Measurements from ENCODE around the gene TULP1.
"Not testable (repeated sequence)": the region's sequence is repeated elsewhere in the genome, so short reads cannot be mapped to it uniquely, and the experiment has no call there.

TULP1 gene

DNA sequence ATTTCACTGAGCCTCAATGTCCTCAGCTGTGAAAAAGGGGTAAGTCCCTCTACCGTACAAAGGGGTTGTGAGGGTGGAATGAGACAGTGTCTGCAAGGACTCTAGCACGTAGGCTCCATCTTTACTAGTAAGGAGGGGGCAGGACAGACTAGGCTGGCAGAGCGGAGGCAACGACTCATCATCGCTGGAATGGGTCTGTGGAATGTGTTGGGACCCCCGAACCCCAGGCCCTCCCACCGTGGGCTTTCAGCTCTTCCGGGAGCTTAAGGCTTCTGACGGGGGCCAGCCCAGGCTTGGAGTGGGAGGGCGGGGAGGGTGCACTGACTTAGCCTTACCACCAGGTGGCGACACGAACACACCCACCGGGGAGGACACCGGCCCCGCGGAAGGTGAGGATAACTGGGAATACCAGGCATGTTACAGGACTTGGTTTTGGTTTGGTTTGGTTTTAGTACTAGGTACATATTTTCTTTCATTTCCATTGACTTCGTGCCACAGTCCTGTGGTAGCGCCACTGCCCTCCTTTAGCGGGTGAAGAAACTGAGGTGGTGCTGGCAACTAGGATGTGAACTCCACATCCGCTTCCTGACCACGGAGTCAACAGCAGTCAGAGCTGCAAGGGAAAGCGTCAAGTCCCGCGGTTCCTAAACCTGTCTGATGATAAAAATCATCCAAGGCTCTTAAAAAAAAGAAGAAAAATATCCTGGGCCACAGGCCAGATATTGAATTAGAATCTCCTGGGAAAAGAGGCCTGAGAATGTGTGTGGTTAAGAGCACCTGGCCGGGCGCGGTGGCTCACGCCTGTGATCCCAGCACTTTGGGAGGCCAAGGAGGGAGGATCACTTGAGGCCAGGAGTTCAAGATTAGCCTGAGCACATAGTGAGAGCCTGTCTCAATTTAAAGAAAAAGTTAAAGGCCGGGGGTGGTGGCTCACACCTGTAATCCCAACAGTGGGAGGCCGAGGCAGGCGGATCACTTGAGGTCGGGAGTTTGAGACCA, 10.3 kb upstream of the TULP1 start:
- H3K4me3 ChIP-seq (ENCODE audit: low read depth in 1 of 5, low read length in 5 of 5), result peak overlapping the region; percentile 43 to 63 (median 47)
- no peak overlapping the region for H3K27ac ChIP-seq (ENCODE audit: low read depth, low read length)
- peaks cover 0 to 13% (median 8%) of the 10 kb centered on the region in 5 donors for H3K4me1 ChIP-seq (ENCODE audit: control insufficient read depth in 5 of 5, insufficient read depth in 5 of 5, low read length in 5 of 5)
- H3K9ac ChIP-seq (ENCODE audit: low read length in 5 of 5), result no peak overlapping the region
- peaks cover 0 to 8% (median 5%) of the 10 kb centered on the region in 5 donors for H3K27me3 ChIP-seq (ENCODE audit: control insufficient read depth in 5 of 5, insufficient read depth in 4 of 5, low read length in 5 of 5)
- H3K9me3 ChIP-seq (ENCODE audit: control insufficient read depth in 5 of 5, low read length in 5 of 5), result no peaks in the 10 kb centered on the region
- no peaks in the 10 kb centered on the region for H3K36me3 ChIP-seq (ENCODE audit: control insufficient read depth in 5 of 5, insufficient read depth in 5 of 5, low read length in 5 of 5)

DNA sequence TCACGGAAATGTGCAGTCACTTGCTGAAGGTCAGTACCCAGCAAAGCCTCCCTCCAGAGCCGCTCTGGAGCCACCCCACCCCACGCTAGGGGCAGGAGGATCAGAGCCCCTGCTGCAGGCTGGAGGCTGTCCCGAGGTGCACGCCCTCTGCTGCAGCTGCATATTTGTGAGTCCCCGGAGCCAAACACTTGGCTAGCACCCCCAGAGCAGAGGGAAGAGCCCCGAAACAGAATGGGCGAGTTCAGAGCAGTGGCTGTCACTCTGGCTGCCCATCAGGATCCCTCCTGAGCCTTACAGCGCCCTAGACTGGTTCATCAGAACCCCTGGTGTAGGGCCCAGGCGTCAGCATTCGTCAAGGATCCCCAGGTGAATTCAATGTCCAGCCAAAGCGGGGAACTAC, 9.5 kb upstream of the TULP1 start:
- Histone ChIP-seq H3K4me3 (ENCODE audit: low read depth in 1 of 5, low read length in 5 of 5) (no peak overlapping the region), H3K27me3 (ENCODE audit: control insufficient read depth in 5 of 5, insufficient read depth in 4 of 5, low read length in 5 of 5) (peaks cover 0 to 8% (median 5%) of the 10 kb centered on the region in 5 donors), H3K9me3 (ENCODE audit: control insufficient read depth in 5 of 5, low read length in 5 of 5) (no peaks in the 10 kb centered on the region), H3K4me1 (ENCODE audit: control insufficient read depth in 5 of 5, insufficient read depth in 5 of 5, low read length in 5 of 5) (peaks cover 0 to 13% (median 8%) of the 10 kb centered on the region in 5 donors), H3K36me3 (ENCODE audit: control insufficient read depth in 5 of 5, insufficient read depth in 5 of 5, low read length in 5 of 5) (no peaks in the 10 kb centered on the region), H3K9ac (ENCODE audit: low read length in 5 of 5) (no peak overlapping the region), H3K27ac (ENCODE audit: low read depth, low read length) (no peak overlapping the region)

DNA sequence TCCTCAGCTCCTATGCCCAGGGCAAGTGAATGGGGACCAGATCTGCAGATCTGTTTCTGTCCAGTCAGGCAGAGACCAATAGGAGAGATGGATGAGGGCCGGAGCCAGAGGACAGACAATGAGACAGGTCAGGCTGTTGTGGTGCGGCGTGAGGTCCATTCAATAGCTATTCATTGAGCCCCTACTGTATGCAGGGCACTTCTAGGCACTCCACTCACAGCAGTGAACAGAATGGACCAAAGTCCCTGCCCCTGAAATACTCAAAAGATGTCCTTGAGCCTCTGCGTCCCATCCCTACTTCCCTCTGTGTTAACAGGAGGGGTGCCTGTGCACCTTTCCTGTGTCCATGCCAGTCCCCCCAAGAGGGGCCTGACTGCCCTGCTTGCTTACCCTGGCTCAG, 8.5 kb upstream of the TULP1 start:
- H3K27me3 ChIP-seq (ENCODE audit: control insufficient read depth in 5 of 5, insufficient read depth in 4 of 5, low read length in 5 of 5), result peaks cover 0 to 8% (median 5%) of the 10 kb centered on the region in 5 donors
- H3K27ac ChIP-seq (ENCODE audit: low read depth, low read length), result no peak overlapping the region
- peaks cover 0 to 13% (median 8%) of the 10 kb centered on the region in 5 donors for H3K4me1 ChIP-seq (ENCODE audit: control insufficient read depth in 5 of 5, insufficient read depth in 5 of 5, low read length in 5 of 5)
- no peak overlapping the region for H3K4me3 ChIP-seq (ENCODE audit: low read depth in 1 of 5, low read length in 5 of 5)
- H3K9ac ChIP-seq (ENCODE audit: low read length in 5 of 5), result no peak overlapping the region
- no peaks in the 10 kb centered on the region for H3K36me3 ChIP-seq (ENCODE audit: control insufficient read depth in 5 of 5, insufficient read depth in 5 of 5, low read length in 5 of 5)
- H3K9me3 ChIP-seq (ENCODE audit: control insufficient read depth in 5 of 5, low read length in 5 of 5), result no peaks in the 10 kb centered on the region

DNA sequence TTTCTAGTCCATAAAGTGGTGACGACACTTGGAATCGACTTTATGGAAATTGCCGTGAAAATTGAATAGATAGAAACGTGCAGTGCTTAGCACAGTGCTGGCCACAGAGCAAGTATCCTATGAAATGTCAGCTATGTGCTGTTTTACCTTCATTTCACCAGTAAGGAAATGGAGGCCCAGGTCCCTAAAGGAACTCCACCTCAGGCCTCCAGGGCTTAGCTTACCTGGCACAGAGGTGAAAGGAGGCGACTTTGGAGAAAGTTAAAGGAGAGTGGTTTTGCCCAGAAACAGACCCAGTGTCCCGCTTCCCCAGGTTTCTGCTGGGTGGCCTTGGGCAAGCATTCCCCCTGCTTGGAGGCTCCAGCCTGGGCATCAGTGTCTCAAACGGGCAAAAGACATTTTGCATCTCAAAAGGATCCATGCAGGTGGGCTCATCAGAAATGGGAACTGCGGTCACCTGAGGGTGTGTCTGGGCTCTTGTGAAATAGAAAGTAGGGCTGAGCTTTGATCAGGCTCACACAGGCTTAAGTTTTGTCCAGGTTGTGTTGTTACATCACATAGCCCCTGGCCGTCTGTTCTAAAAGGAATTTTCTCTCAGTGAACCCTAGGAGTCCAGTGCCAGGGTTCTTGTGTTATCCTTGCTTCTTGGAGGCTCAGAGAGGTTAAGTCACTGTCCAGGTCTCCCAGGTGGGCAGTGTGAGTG, 6.8 kb upstream of the TULP1 start:
- H3K27ac ChIP-seq (ENCODE audit: low read depth, low read length), result no peak overlapping the region
- peaks cover 0 to 8% (median 5%) of the 10 kb centered on the region in 5 donors for H3K27me3 ChIP-seq (ENCODE audit: control insufficient read depth in 5 of 5, insufficient read depth in 4 of 5, low read length in 5 of 5)
- H3K9me3 ChIP-seq (ENCODE audit: control insufficient read depth in 5 of 5, low read length in 5 of 5), result no peaks in the 10 kb centered on the region
- H3K9ac ChIP-seq (ENCODE audit: low read length in 5 of 5), result no peak overlapping the region
- peaks cover 0 to 13% (median 8%) of the 10 kb centered on the region in 5 donors for H3K4me1 ChIP-seq (ENCODE audit: control insufficient read depth in 5 of 5, insufficient read depth in 5 of 5, low read length in 5 of 5)
- H3K4me3 ChIP-seq (ENCODE audit: low read depth in 1 of 5, low read length in 5 of 5), result no peak overlapping the region
- H3K36me3 ChIP-seq (ENCODE audit: control insufficient read depth in 5 of 5, insufficient read depth in 5 of 5, low read length in 5 of 5), result no peaks in the 10 kb centered on the region

DNA sequence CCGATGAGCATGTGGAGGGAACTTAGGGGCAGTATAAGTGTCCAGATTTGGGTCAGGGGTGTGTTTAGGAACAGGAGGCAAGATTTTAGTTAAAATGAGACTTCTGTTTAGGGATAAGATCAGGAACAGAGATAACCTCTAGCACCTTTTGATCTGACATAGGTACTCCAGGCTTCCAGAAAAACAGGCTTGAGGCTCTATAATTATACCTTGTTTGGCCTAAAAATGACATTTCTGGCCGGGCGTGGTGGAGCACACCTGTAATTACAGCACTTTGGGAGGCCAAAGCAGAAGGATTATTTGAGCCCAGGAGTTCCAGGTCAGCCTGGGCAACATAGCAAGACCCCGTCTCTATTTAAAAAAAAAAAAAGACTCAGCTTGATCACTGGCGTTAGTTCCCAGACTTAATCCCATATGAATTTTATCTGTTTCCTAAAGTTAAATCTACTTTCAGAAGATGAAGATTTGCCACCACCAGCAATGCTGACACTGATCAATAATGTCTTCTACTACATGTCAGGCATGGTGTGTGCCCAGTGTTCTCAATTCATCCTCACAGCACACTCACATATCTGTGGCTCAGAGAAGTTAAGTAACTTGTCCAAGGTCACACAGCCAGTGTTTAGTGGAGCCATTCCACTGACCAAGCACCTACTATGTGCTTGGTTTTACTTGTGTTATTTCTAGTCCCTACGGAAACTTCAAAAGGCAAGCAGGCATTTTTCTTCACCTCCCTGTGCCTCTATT, 6.0 kb upstream of the TULP1 start:
- no peak overlapping the region for H3K4me3 ChIP-seq (ENCODE audit: low read depth in 1 of 5, low read length in 5 of 5)
- no peaks in the 10 kb centered on the region for H3K9me3 ChIP-seq (ENCODE audit: control insufficient read depth in 5 of 5, low read length in 5 of 5)
- peaks cover 0 to 13% (median 8%) of the 10 kb centered on the region in 5 donors for H3K4me1 ChIP-seq (ENCODE audit: control insufficient read depth in 5 of 5, insufficient read depth in 5 of 5, low read length in 5 of 5)
- H3K36me3 ChIP-seq (ENCODE audit: control insufficient read depth in 5 of 5, insufficient read depth in 5 of 5, low read length in 5 of 5), result no peaks in the 10 kb centered on the region
- H3K27ac ChIP-seq (ENCODE audit: low read depth, low read length), result no peak overlapping the region
- no peak overlapping the region for H3K9ac ChIP-seq (ENCODE audit: low read length in 5 of 5)
- peaks cover 0 to 8% (median 5%) of the 10 kb centered on the region in 5 donors for H3K27me3 ChIP-seq (ENCODE audit: control insufficient read depth in 5 of 5, insufficient read depth in 4 of 5, low read length in 5 of 5)

DNA sequence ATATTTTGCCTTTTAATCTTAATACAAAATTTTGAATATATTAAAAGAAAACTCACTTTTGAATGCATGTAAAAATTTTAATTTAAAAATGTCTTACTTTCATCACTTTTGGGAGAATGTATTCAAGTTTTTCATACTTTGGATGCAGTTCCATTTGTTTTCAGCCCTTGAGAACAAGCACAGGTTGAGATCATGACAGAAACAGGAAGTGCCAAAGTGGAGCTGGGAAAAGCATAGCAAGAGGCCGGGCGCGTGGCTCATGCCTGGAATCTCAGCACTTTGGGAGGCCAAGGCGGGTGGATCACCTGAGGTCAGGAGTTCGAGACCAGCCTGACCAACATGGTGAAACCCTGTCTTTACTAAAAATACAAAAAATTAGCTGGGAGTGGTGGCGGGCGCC, 5.3 kb upstream of the TULP1 start:
- H3K9me3 ChIP-seq (ENCODE audit: control insufficient read depth in 5 of 5, low read length in 5 of 5); H3K36me3 ChIP-seq (ENCODE audit: control insufficient read depth in 5 of 5, insufficient read depth in 5 of 5, low read length in 5 of 5); H3K27me3 ChIP-seq (ENCODE audit: control insufficient read depth in 5 of 5, insufficient read depth in 4 of 5, low read length in 5 of 5); H3K9ac ChIP-seq (ENCODE audit: low read length in 5 of 5); H3K4me3 ChIP-seq (ENCODE audit: low read depth in 1 of 5, low read length in 5 of 5); H3K27ac ChIP-seq (ENCODE audit: low read depth, low read length): not testable (repeated sequence)
- H3K4me1 ChIP-seq (ENCODE audit: control insufficient read depth in 5 of 5, insufficient read depth in 5 of 5, low read length in 5 of 5), result peaks cover 0 to 10% (median 6%) of the 10 kb centered on the region in 5 donors

DNA sequence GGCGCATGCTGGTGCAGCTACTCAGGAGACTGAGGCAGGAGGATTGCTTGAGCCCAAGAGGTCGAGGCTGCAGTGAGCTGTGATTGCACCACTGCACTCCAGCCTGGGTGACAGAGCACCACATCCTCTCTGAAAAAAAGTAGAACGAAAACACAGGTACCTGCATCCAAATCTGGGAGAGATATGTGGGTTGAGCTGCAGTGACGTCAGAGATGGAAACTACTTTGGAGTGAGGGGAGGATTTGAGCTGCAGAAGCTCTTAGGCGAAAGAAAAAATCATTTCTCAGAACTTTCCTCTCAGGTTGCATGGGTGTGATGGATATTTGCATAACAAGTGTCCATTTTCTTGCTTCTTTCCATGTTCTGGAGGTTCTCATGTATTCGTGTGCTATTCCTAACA, 4.0 kb upstream of the TULP1 start:
- Histone ChIP-seq H3K9ac (ENCODE audit: low read length in 5 of 5) (no peak overlapping the region), H3K4me3 (ENCODE audit: low read depth in 1 of 5, low read length in 5 of 5) (no peak overlapping the region), H3K4me1 (ENCODE audit: control insufficient read depth in 5 of 5, insufficient read depth in 5 of 5, low read length in 5 of 5) (peaks cover 0 to under 1% (median 0%) of the 10 kb centered on the region in 5 donors), H3K9me3 (ENCODE audit: control insufficient read depth in 5 of 5, low read length in 5 of 5) (no peaks in the 10 kb centered on the region), H3K27ac (ENCODE audit: low read depth, low read length) (no peak overlapping the region), H3K36me3 (ENCODE audit: control insufficient read depth in 5 of 5, insufficient read depth in 5 of 5, low read length in 5 of 5) (no peaks in the 10 kb centered on the region), H3K27me3 (ENCODE audit: control insufficient read depth in 5 of 5, insufficient read depth in 4 of 5, low read length in 5 of 5) (peaks cover 0 to 7% (median 6%) of the 10 kb centered on the region in 5 donors)

DNA sequence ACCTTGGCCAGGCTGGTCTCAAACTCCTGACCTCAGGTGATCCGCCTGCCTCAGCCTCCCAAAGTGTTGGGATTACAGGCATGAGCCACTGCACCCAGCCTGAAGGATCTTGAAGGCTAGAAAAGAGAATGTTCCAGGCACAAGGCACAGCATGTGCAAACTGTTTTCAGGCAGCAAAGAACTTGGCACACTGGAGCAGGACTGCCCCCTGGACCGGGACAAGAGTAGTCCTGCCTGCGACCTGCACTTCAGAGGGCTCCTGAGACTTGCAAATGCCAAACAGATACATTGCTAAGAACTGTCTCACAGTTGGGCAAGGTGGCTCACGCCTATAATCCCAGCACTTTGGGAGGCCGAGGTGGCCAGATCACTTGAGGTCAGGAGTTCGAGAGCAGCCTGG, 3.2 kb upstream of the TULP1 start:
- not testable (repeated sequence) for H3K4me3 ChIP-seq (ENCODE audit: low read depth in 1 of 5, low read length in 5 of 5); H3K27ac ChIP-seq (ENCODE audit: low read depth, low read length); H3K4me1 ChIP-seq (ENCODE audit: control insufficient read depth in 5 of 5, insufficient read depth in 5 of 5, low read length in 5 of 5); H3K36me3 ChIP-seq (ENCODE audit: control insufficient read depth in 5 of 5, insufficient read depth in 5 of 5, low read length in 5 of 5); H3K9me3 ChIP-seq (ENCODE audit: control insufficient read depth in 5 of 5, low read length in 5 of 5); H3K9ac ChIP-seq (ENCODE audit: low read length in 5 of 5)
- H3K27me3 ChIP-seq (ENCODE audit: control insufficient read depth in 5 of 5, insufficient read depth in 4 of 5, low read length in 5 of 5), result peaks cover 6 to 14% (median 10%) of the 10 kb centered on the region in 5 donors

DNA sequence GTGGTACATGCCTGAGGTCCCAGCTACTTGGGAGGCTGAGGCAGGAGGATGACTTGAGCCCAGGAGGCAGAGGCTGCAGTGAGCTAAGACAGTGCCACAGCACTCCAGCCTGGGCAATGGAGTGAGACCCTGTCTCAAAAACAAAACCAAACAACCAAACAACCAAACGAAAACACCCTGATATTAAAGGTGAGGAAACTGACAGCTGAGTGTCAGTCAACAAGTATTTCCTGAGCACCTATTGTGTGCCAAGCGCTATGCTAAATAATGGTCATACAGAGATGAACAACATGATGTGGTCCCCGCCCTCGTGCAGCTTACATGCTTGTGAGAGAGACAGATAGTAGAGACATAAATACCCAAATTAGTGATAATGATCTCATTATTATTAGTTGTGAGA, 1.9 kb upstream of the TULP1 start:
- no peak overlapping the region for H3K9ac ChIP-seq (ENCODE audit: low read length in 5 of 5)
- H3K27ac ChIP-seq (ENCODE audit: low read depth, low read length), result no peak overlapping the region
- H3K4me1 ChIP-seq (ENCODE audit: control insufficient read depth in 5 of 5, insufficient read depth in 5 of 5, low read length in 5 of 5), result peaks cover 0 to 5% (median 0%) of the 10 kb centered on the region in 5 donors
- H3K9me3 ChIP-seq (ENCODE audit: control insufficient read depth in 5 of 5, low read length in 5 of 5), result no peaks in the 10 kb centered on the region
- peaks cover 12 to 24% (median 16%) of the 10 kb centered on the region in 5 donors for H3K27me3 ChIP-seq (ENCODE audit: control insufficient read depth in 5 of 5, insufficient read depth in 4 of 5, low read length in 5 of 5)
- H3K4me3 ChIP-seq (ENCODE audit: low read depth in 1 of 5, low read length in 5 of 5), result no peak overlapping the region
- no peaks in the 10 kb centered on the region for H3K36me3 ChIP-seq (ENCODE audit: control insufficient read depth in 5 of 5, insufficient read depth in 5 of 5, low read length in 5 of 5)
